Prostate gland (tissue), 2 donors: Measurements from ENCODE around the gene CHORDC1.

Source experiments
- CTCF ChIP-seq, 4 experiments: fragments of 200-600 bp in 2 of 4; fragments of 450-650 bp in 2 of 4; sonication (generic) in 2 of 4; IDR thresholded peaks; 1 replicate in 3 of 4; 2 replicates in 1 of 4; pipeline ENCODE4 v1.5.1; 2016 to 2019; ENCODE audit warnings: antibody characterized with exemption in 4 of 4, mild to moderate bottlenecking in 2 of 4, moderate library complexity in 2 of 4
- POLR2A ChIP-seq: fragments of 450-650 bp; IDR thresholded peaks from one replicate; pipeline ENCODE4 v1.6.1; 2016; ENCODE audit warnings: antibody characterized with exemption, mild to moderate bottlenecking
- POLR2AphosphoS5 ChIP-seq: sonication (generic); formaldehyde crosslinking; IDR thresholded peaks from one replicate; pipeline ENCODE4 v1.6.1; 2017; ENCODE audit warnings: antibody characterized with exemption

- TF ChIP-seq CTCF (IDR thresholded peaks at IDR 0.05) = no peak
- no peak for TF ChIP-seq POLR2AphosphoS5
- no peak for TF ChIP-seq POLR2A
Measured at GRCh38 chr11:90256404-90257157, 33.7 kb upstream of the CHORDC1 start.
